HepG2 (cell line): ENCODE data around the gene TCL1A. TPM values are rescaled to one million over a fixed set of nuclear protein-coding genes. Genes with fewer than 3 reads are reported as not detected.

Experiments
- ARID3A ChIP-seq: IDR thresholded peaks from 2 replicates; pipeline ENCODE4 v1.6.1; 2012; ENCODE audit warnings: low read depth, low read length, improper control_type of control experiment
- EHMT2 ChIP-seq: fragments of 200-600 bp; sonication (generic); IDR thresholded peaks from 2 replicates; pipeline ENCODE4 v1.7.0; 2017; ENCODE audit warnings: antibody characterized with exemption, low read depth, low read length, borderline replicate concordance
- ELF1 ChIP-seq: sonication (generic); formaldehyde crosslinking; IDR thresholded peaks from 2 replicates; pipeline ENCODE4 v1.4.0; 2020; ENCODE audit warnings: missing genetic modification reagents
- MAFK ChIP-seq, 2 experiments: IDR thresholded peaks in 1 of 2; conservative IDR thresholded peaks in 1 of 2; 2 replicates each; pipeline ENCODE4 v1.6.1; 2011; ENCODE audit warnings: improper control_type of control experiment in 2 of 2, low read length in 2 of 2
- NFE2L2 ChIP-seq: fragments of 150-350 bp; IDR thresholded peaks from 2 replicates; pipeline ENCODE4 v1.6.1; 2014; ENCODE audit warnings: low read length
- RCOR2 ChIP-seq: IDR thresholded peaks from 2 replicates; pipeline ENCODE4 v1.6.1; 2016; ENCODE audit warnings: missing biosample characterization, missing genetic modification reagents
- RFXANK ChIP-seq: IDR thresholded peaks from 2 replicates; pipeline ENCODE4 v1.6.1; 2016
- TEF ChIP-seq: sonication (generic); formaldehyde crosslinking; IDR thresholded peaks from 2 replicates; pipeline ENCODE4 v1.5.0; 2020; ENCODE audit warnings: missing genetic modification reagents
- ZFP41 ChIP-seq: sonication (generic); formaldehyde crosslinking; IDR thresholded peaks from 2 replicates; pipeline ENCODE4 v1.4.0; 2020; ENCODE audit warnings: mild to moderate bottlenecking, missing genetic modification reagents, borderline replicate concordance
- ZNF335 ChIP-seq: sonication (generic); formaldehyde crosslinking; IDR thresholded peaks from 2 replicates; pipeline ENCODE4 v1.4.0; 2020; ENCODE audit warnings: missing genetic modification reagents
- ZNF564 ChIP-seq: sonication (generic); formaldehyde crosslinking; IDR thresholded peaks from 2 replicates; pipeline ENCODE4 v1.8.1; 2023; ENCODE audit warnings: mild to moderate bottlenecking, missing genetic modification reagents
- ZNF710 ChIP-seq: sonication (generic); formaldehyde crosslinking; IDR thresholded peaks from 2 replicates; pipeline ENCODE4 v1.5.0; 2020; ENCODE audit warnings: mild to moderate bottlenecking, missing genetic modification reagents, borderline replicate concordance
- ZNF768 ChIP-seq: sonication (generic); formaldehyde crosslinking; IDR thresholded peaks from 2 replicates; pipeline ENCODE4 v1.4.0; 2020; ENCODE audit warnings: missing genetic modification reagents
- polyA plus RNA-seq, 8 experiments: library from polyadenylated mRNA; depleted of rRNA in 3 of 8; stranded (reverse) in 7 of 8; unstranded in 1 of 8; fragments of >200 nt; fragmentation: Illumina TruSeq in 4 of 8; extraction: Trizol in 4 of 8; gene quantifications; 2 replicates each; pipeline versions ENCODE4 v1.2.1 to v1.2.3, GENCODE V29; 2011 to 2016; ENCODE audit warnings: low read depth in 4 of 8, missing spikeins in 1 of 8, mixed read lengths in 1 of 8; ENCODE audit not compliant: insufficient read depth in 1 of 8
- total RNA-seq, 5 experiments: library from RNA; depleted of rRNA; stranded (reverse); fragments of >200 nt; fragmentation: Illumina TruSeq; extraction: Trizol; gene quantifications; 2 replicates each; pipeline ENCODE4 v1.2.3, GENCODE V29; 2016; ENCODE audit warnings: low read depth in 1 of 5
- TF ChIP-seq, protein P1 (sequence below): sonication (generic); formaldehyde crosslinking; IDR thresholded peaks from 2 replicates; pipeline ENCODE4 v1.5.0; 2020; ENCODE audit warnings: mild to moderate bottlenecking, low read depth, missing genetic modification reagents, borderline replicate concordance
- TF ChIP-seq, protein P2 (sequence below): sonication (generic); formaldehyde crosslinking; IDR thresholded peaks from 2 replicates; pipeline ENCODE4 v1.4.0; 2020; ENCODE audit warnings: missing genetic modification reagents, borderline replicate concordance

The TCL1A gene
- total and polyA plus RNA-seq, 2 of the 13 experiments (the other 11 are each of a cell fraction or from before 2014, with no cell fraction given), result not detected

DNA sequence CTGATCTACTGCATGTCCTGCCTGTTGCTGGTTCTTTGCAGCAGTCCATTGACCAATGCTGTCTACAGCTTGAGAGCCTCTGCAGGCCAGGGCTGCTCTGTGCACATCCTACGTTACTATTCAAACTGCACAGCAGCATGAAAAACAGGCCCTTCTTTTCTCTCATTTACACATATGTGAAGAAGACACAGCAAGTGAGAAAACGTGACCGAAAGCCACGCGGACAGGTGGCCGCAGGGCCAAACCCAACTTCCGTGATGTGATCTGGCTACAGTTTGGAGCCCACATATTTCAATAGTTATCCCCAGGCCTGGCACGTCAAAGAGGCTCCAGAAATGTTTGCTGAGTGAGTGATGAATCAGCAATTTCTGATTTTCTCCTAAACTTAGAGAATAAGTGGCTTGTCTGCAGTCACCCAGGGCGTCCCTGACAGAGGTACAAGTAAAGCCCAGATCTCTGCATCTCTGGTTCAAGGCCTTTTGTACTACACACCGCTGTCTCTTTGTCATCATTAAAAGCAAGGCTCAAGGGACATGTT lies 45.6 kb downstream of the TCL1A start (continued):
- no peak for TF ChIP-seq ARID3A
- TF ChIP-seq ELF1 (CRISPR knock-in tag), result no peak
- TF ChIP-seq TEF (CRISPR knock-in tag), result no peak
- TF ChIP-seq ZFP41 (CRISPR knock-in tag), result no peak
- no peak for TF ChIP-seq ZNF710 (CRISPR knock-in tag)
- TF ChIP-seq RCOR2 (CRISPR knock-in tag), result no peak
- TF ChIP-seq MAFK (conservative IDR thresholded peaks at IDR 0.05 in 1 of 2, IDR thresholded peaks at IDR 0.05 in 1 of 2; ENCODE audit: low read length in 2 of 2), result peak; percentile 90 to 94
- no peak for TF ChIP-seq ZNF768 (CRISPR knock-in tag)
- no peak for TF ChIP-seq RFXANK (CRISPR knock-in tag)
- no peak for TF ChIP-seq EHMT2
- TF ChIP-seq, protein P1, sequence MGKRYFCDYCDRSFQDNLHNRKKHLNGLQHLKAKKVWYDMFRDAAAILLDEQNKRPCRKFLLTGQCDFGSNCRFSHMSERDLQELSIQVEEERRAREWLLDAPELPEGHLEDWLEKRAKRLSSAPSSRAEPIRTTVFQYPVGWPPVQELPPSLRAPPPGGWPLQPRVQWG (CRISPR knock-in tag), result no peak
- TF ChIP-seq ZNF335 (CRISPR knock-in tag), result no peak
- TF ChIP-seq, protein P2, sequence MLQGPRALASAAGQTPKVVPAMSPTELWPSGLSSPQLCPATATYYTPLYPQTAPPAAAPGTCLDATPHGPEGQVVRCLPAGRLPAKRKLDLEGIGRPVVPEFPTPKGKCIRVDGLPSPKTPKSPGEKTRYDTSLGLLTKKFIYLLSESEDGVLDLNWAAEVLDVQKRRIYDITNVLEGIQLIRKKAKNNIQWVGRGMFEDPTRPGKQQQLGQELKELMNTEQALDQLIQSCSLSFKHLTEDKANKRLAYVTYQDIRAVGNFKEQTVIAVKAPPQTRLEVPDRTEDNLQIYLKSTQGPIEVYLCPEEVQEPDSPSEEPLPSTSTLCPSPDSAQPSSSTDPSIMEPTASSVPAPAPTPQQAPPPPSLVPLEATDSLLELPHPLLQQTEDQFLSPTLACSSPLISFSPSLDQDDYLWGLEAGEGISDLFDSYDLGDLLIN (CRISPR knock-in tag), result no peak
- TF ChIP-seq NFE2L2, result peak; percentile 13; the same call in 1 of the 2 replicates
- TF ChIP-seq ZNF564, result no peak
